ENCODE measurements around the gene TRAF7. TPM values are rescaled to one million over a fixed set of nuclear protein-coding genes. Genes with fewer than 3 reads are reported as not detected.

The TRAF7 gene
- total and polyA plus RNA-seq, 2 of the 13 experiments (the other 11 are each of a cell fraction or from before 2014, with no cell fraction given): 47.9 to 65.6 TPM

GRCh38 chr16:2155091-2155950 is at the start of gene TRAF7 (continued):
- TF ChIP-seq HNRNPH1 (optimal IDR thresholded peaks at IDR 0.05; ENCODE audit: low read depth, low read length) (peak; percentile 98), CBX1 (IDR thresholded peaks at IDR 0.05; ENCODE audit: low read depth) (peak; percentile 84), BRCA1 (CRISPR knock-in tag; IDR thresholded peaks at IDR 0.05) (no peak), ZFP41 (CRISPR knock-in tag; IDR thresholded peaks at IDR 0.05; ENCODE audit: borderline replicate concordance) (no peak), ZNF790 (CRISPR knock-in tag; IDR thresholded peaks at IDR 0.05; ENCODE audit: borderline replicate concordance) (no peak), ZKSCAN1 (IDR thresholded peaks at IDR 0.05; ENCODE audit: low read length) (no peak), MAF1 (CRISPR knock-in tag; IDR thresholded peaks at IDR 0.05; ENCODE audit: borderline replicate concordance) (peak; percentile 47; the same call in 1 of the 2 replicates), ZNF383 (CRISPR knock-in tag; IDR thresholded peaks at IDR 0.05; ENCODE audit: borderline replicate concordance) (no peak), PCBP2 (optimal IDR thresholded peaks at IDR 0.05; ENCODE audit: low read depth, low read length, poor library complexity, severe bottlenecking) (no peak), ZFY (CRISPR knock-in tag; IDR thresholded peaks at IDR 0.05) (peak; percentile 95), HNF4A (CRISPR knock-in tag; IDR thresholded peaks at IDR 0.05) (no peak; the same call in 1 of the 2 replicates), CSRNP1 (CRISPR knock-in tag; IDR thresholded peaks at IDR 0.05) (peak; percentile 91; the same call in 1 of the 2 replicates), IKZF1 (IDR thresholded peaks at IDR 0.05) (no peak), ZSCAN9 (CRISPR knock-in tag; IDR thresholded peaks at IDR 0.05; ENCODE audit: borderline replicate concordance) (peak; percentile 93), ATF7 (IDR thresholded peaks at IDR 0.05) (no peak), ATF7 (CRISPR knock-in tag; IDR thresholded peaks at IDR 0.05) (no peak), THAP11 (CRISPR knock-in tag; IDR thresholded peaks at IDR 0.05) (peak; percentile 97), ZNF597 (CRISPR knock-in tag; IDR thresholded peaks at IDR 0.05) (0 out of 2 replicates have a peak, but pooled peaks have one; percentile 85), SUZ12 (IDR thresholded peaks at IDR 0.05; ENCODE audit: low read depth, low read length) (peak; percentile 84), ZSCAN12 (CRISPR knock-in tag; IDR thresholded peaks at IDR 0.05) (no peak), USF2 (IDR thresholded peaks at IDR 0.05; ENCODE audit: low read depth, low read length) (no peak), USF2 (CRISPR knock-in tag; IDR thresholded peaks at IDR 0.05; ENCODE audit: borderline replicate concordance) (peak; percentile 48; the same call in 1 of the 2 replicates), CEBPB (IDR thresholded peaks at IDR 0.05; ENCODE audit: borderline replicate concordance, low read depth, low read length) (no peak), PHB2 (IDR thresholded peaks at IDR 0.05; ENCODE audit: partially characterized antibody) (no peak), SETDB1 (CRISPR knock-in tag; IDR thresholded peaks at IDR 0.05; ENCODE audit: borderline replicate concordance) (no peak)
